K562 (cell line): ENCODE data around the gene UBR1.

ENCODE experiments used
- MCM2 ChIP-seq: fragments of 450-650 bp; IDR thresholded peaks from 2 replicates; pipeline ENCODE4 v1.6.1; 2017; ENCODE audit warnings: low read depth, mild to moderate bottlenecking
- PBX2 ChIP-seq, 2 experiments: IDR thresholded peaks in 1 of 2; conservative IDR thresholded peaks in 1 of 2; 2 replicates each; pipeline ENCODE4 v1.6.1; 2016; ENCODE audit warnings: low read depth in 2 of 2, mild to moderate bottlenecking in 1 of 2, missing compliant biosample characterization in 1 of 2, missing genetic modification characterization in 1 of 2, moderate library complexity in 1 of 2
- PCBP1 ChIP-seq: fragments of 200-400 bp; formaldehyde crosslinking; IDR thresholded peaks from 2 replicates; pipeline ENCODE4 v1.6.1; 2018; ENCODE audit warnings: mild to moderate bottlenecking, low read depth, low read length; ENCODE audit not compliant: poor library complexity, severe bottlenecking
- POLR2A ChIP-seq: fragments of 450-650 bp; conservative IDR thresholded peaks from 2 replicates; pipeline ENCODE4 v1.6.1; 2016
- POLR2AphosphoS5 ChIP-seq: IDR thresholded peaks from 2 replicates; pipeline ENCODE4 v1.6.1; 2011; ENCODE audit warnings: mild to moderate bottlenecking, low read depth, low read length, moderate library complexity; ENCODE audit not compliant: control insufficient read depth, insufficient read depth
- POLR2G ChIP-seq: fragments of 200-400 bp; formaldehyde crosslinking; IDR thresholded peaks from 2 replicates; pipeline ENCODE4 v1.6.1; 2017; ENCODE audit warnings: low read depth, mild to moderate bottlenecking, antibody characterized with exemption, low read length, moderate library complexity
- RFX5 ChIP-seq: IDR thresholded peaks from 2 replicates; pipeline ENCODE4 v1.6.1; 2011; ENCODE audit warnings: low read depth, mild to moderate bottlenecking, improper control_type of control experiment, low read length
- SREBF1 ChIP-seq: fragments of 150-350 bp; IDR thresholded peaks from 2 replicates; pipeline ENCODE4 v1.6.1; 2014; ENCODE audit warnings: antibody characterized with exemption, low read depth, low read length, borderline replicate concordance
- STAT5B ChIP-seq: fragments of 250-450 bp; sonication (Bioruptor Pico); IDR thresholded peaks from 2 replicates; pipeline ENCODE4 v1.8.0; 2021; ENCODE audit warnings: mild to moderate bottlenecking, inconsistent platforms
- THAP7 ChIP-seq: fragments of 250-450 bp; sonication (Bioruptor Pico); IDR thresholded peaks from 2 replicates; pipeline ENCODE4 v1.5.0; 2021
- ZNF24 ChIP-seq: fragments of 450-650 bp; IDR thresholded peaks from 2 replicates; pipeline ENCODE4 v1.6.1; 2016
- ZNF79 ChIP-seq: fragments of 250-450 bp; sonication (Bioruptor Pico); IDR thresholded peaks from 2 replicates; pipeline ENCODE4 v1.4.0; 2020; ENCODE audit warnings: low read depth, mild to moderate bottlenecking, moderate library complexity

GRCh38 chr15:43052860-43053259, 53.0 kb downstream of the UBR1 start:
- TF ChIP-seq POLR2AphosphoS5 (no peak), ZNF24 (no peak), ZNF79 (no peak), PBX2 (CRISPR knock-in tag; IDR thresholded peaks at IDR 0.05; ENCODE audit: low read depth) (no peak), PBX2 (tag; conservative IDR thresholded peaks at IDR 0.05; ENCODE audit: low read depth) (no peak), RFX5 (no peak), POLR2A (no peak), POLR2G (no peak), MCM2 (no peak), STAT5B (CRISPR knock-in tag) (no peak), SREBF1 (no peak), PCBP1 (no peak), THAP7 (CRISPR knock-in tag) (no peak)
